ENCODE measurements around the gene NBEA. TPM values are rescaled to one million over a fixed set of nuclear protein-coding genes. Genes with fewer than 3 reads are reported as not detected.

Gene NBEA
- total and polyA plus RNA-seq, 2 experiments from 2014 or later: 9.1 to 29.1 TPM

GRCh38 chr13:35484384-35484783, 542.3 kb downstream of the NBEA start:
- peaks cover 11% of the 10 kb centered on the region for H3K4me1 ChIP-seq (ENCODE audit: insufficient read depth)
- H3K79me2 ChIP-seq (replicated peaks; ENCODE audit: insufficient read depth): no peaks in the 10 kb centered on the region
- ATAC-seq (no peak), DNase-seq (ENCODE audit: low spot score) (no peak)
- H3K9me3 Mint-ChIP-seq: no peaks in the 10 kb centered on the region
- H3K36me3 ChIP-seq (ENCODE audit: insufficient read depth): no peaks in the 10 kb centered on the region
- H3K4me2 ChIP-seq: no peak overlapping the region
- peaks cover under 1% of the 10 kb centered on the region for H3K27me3 Mint-ChIP-seq (ENCODE audit: insufficient read depth, low read depth, poor library complexity)
- H3K36me3 Mint-ChIP-seq (ENCODE audit: low read depth): no peaks in the 10 kb centered on the region
- no peaks in the 10 kb centered on the region for H3F3A ChIP-seq (replicated peaks; ENCODE audit: low read depth)
- no peak overlapping the region for H3K4me3 Mint-ChIP-seq
- H2AFZ ChIP-seq: no peak overlapping the region
- H3K4me1 Mint-ChIP-seq: peaks cover 6% of the 10 kb centered on the region; the same call in 2 of the 3 replicates
- no peak overlapping the region for H3K4me3 ChIP-seq
- H3K27ac ChIP-seq (ENCODE audit: low read depth): no peak overlapping the region
- H3K9me2 ChIP-seq (ENCODE audit: insufficient read depth): no peaks in the 10 kb centered on the region
- no peaks in the 10 kb centered on the region for H4K20me1 ChIP-seq (replicated peaks; ENCODE audit: insufficient read depth)
- peaks cover 13% of the 10 kb centered on the region for H3K27me3 ChIP-seq (ENCODE audit: insufficient read depth)
- TF ChIP-seq EZH2 (IDR thresholded peaks at IDR 0.05; ENCODE audit: low read depth, unreplicated experiment): no peak
- no peak for TF ChIP-seq REST (IDR thresholded peaks at IDR 0.05; ENCODE audit: unreplicated experiment)
- no peak overlapping the region for H3K27ac Mint-ChIP-seq

DNA sequence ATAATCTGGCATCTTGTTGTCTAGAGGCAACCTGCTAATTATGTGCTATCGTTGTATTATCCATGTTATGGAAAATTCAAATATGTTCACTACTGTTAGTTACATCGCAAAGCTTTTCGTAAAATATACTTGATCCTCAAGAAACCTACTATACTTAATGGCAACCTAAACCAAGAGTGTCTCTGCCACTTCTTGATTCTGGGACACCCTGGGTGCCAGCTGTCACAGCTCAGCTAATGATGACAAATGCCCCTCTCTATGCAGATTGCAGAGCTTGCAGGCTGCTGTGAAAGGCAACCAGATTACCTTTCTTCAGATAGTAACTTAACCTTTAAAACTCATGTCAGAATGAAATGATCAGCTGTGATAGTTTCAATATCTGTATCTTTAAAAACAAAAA, 543.4 kb downstream of the NBEA start:
- Mint-ChIP-seq H3K4me3 (no peak overlapping the region), H3K4me1 (peaks cover 2% of the 10 kb centered on the region; the same call in 2 of the 3 replicates), H3K36me3 (ENCODE audit: low read depth) (no peaks in the 10 kb centered on the region), H3K27me3 (ENCODE audit: insufficient read depth, low read depth, poor library complexity) (no peaks in the 10 kb centered on the region), H3K9me3 (no peaks in the 10 kb centered on the region), H3K27ac (no peak overlapping the region)
- no peak overlapping the region for H2AFZ ChIP-seq
- no peak overlapping the region for H3K4me2 ChIP-seq
- H3K9me2 ChIP-seq (ENCODE audit: insufficient read depth): no peaks in the 10 kb centered on the region
- ATAC-seq (no peak), DNase-seq (ENCODE audit: low spot score) (no peak)
- H3K4me3 ChIP-seq: no peak overlapping the region
- peaks cover 2% of the 10 kb centered on the region; the same call in 1 of the 2 replicates for H3K27me3 ChIP-seq (ENCODE audit: insufficient read depth)
- H3K36me3 ChIP-seq (ENCODE audit: insufficient read depth): no peaks in the 10 kb centered on the region
- peaks cover 2% of the 10 kb centered on the region; the same call in 1 of the 2 replicates for H3K4me1 ChIP-seq (ENCODE audit: insufficient read depth)
- no peak overlapping the region for H3K27ac ChIP-seq (ENCODE audit: low read depth)
- no peaks in the 10 kb centered on the region for H3K79me2 ChIP-seq (replicated peaks; ENCODE audit: insufficient read depth)
- H4K20me1 ChIP-seq (replicated peaks; ENCODE audit: insufficient read depth): no peaks in the 10 kb centered on the region
- no peaks in the 10 kb centered on the region for H3F3A ChIP-seq (replicated peaks; ENCODE audit: low read depth)
- TF ChIP-seq NANOG (IDR thresholded peaks at IDR 0.05; ENCODE audit: borderline replicate concordance) (no peak), ETS1 (IDR thresholded peaks at IDR 0.05) (no peak), ZNF462 (CRISPR knock-in tag; IDR thresholded peaks at IDR 0.05) (no peak), EZH2phosphoT487 (IDR thresholded peaks at IDR 0.05; ENCODE audit: unreplicated experiment) (no peak), EZH2 (IDR thresholded peaks at IDR 0.05; ENCODE audit: low read depth, unreplicated experiment) (no peak), JUNB (IDR thresholded peaks at IDR 0.05; ENCODE audit: unreplicated experiment) (no peak), POLR2AphosphoS5 (IDR thresholded peaks at IDR 0.05; ENCODE audit: low read depth) (no peak), CREB1 (CRISPR knock-in tag; IDR thresholded peaks at IDR 0.05; ENCODE audit: low read depth) (no peak), ZNF331 (CRISPR knock-in tag; IDR thresholded peaks at IDR 0.05; ENCODE audit: low read depth) (no peak)

Measured in GM23338 (cell line).